ENCODE data around the gene MORN3.

The MORN3 gene

GRCh38 chr12:121641343-121641630 is 28.2 kb downstream of the MORN3 start:
- no peak overlapping the region for H3K4me3 ChIP-seq (replicated peaks; ENCODE audit: insufficient read depth, low read length)
- no peak overlapping the region for H3K27ac ChIP-seq (replicated peaks)
- no peaks in the 10 kb centered on the region for H3K27me3 ChIP-seq (ENCODE audit: insufficient read depth, poor library complexity, severe bottlenecking)
- no peak for DNase-seq (ENCODE audit: low read depth in 1 of 2, low spot score in 1 of 2)
- TF ChIP-seq POLR2AphosphoS5 (IDR thresholded peaks at IDR 0.05; ENCODE audit: low read depth) (no peak), SPI1 (IDR thresholded peaks at IDR 0.05; ENCODE audit: borderline replicate concordance, low read depth) (no peak), GABPA (IDR thresholded peaks at IDR 0.05; ENCODE audit: low read depth) (no peak), CTCF (IDR thresholded peaks at IDR 0.05; ENCODE audit: insufficient read depth, low read length) (no peak), REST (IDR thresholded peaks at IDR 0.05; ENCODE audit: insufficient replicate concordance, low read depth) (no peak)

- no peaks in the 10 kb centered on the region for H3K27me3 ChIP-seq (ENCODE audit: insufficient read depth, poor library complexity, severe bottlenecking)
- DNase-seq (ENCODE audit: low read depth in 1 of 2, low spot score in 1 of 2) = no peak
- H3K4me3 ChIP-seq (replicated peaks; ENCODE audit: insufficient read depth, low read length) = no peak overlapping the region
- no peak for TF ChIP-seq CTCF (IDR thresholded peaks at IDR 0.05; ENCODE audit: insufficient read depth, low read length)
- TF ChIP-seq POLR2AphosphoS5 (IDR thresholded peaks at IDR 0.05; ENCODE audit: low read depth) = peak; percentile 21; the same call in 1 of the 2 replicates
- H3K27ac ChIP-seq (replicated peaks) = peak overlapping the region; percentile 75
Measured at GRCh38 chr12:121638298-121639202, 30.9 kb downstream of the MORN3 start.

- no peak for TF ChIP-seq CTCF (IDR thresholded peaks at IDR 0.05; ENCODE audit: insufficient read depth, low read length)
- 0 out of 2 replicates have a peak, but pooled peaks have one; percentile 53 for TF ChIP-seq GABPA (IDR thresholded peaks at IDR 0.05; ENCODE audit: low read depth)
- TF ChIP-seq SPI1 (IDR thresholded peaks at IDR 0.05; ENCODE audit: borderline replicate concordance, low read depth) = peak; percentile 97
- TF ChIP-seq POLR2AphosphoS5 (IDR thresholded peaks at IDR 0.05; ENCODE audit: low read depth) = peak; percentile 53
- no peak for TF ChIP-seq REST (IDR thresholded peaks at IDR 0.05; ENCODE audit: insufficient replicate concordance, low read depth)
- DNase-seq (ENCODE audit: low read depth in 1 of 2, low spot score in 1 of 2) = peak in 1 of 2 experiments; percentile 86
- Histone ChIP-seq H3K27ac (replicated peaks) (peak overlapping the region; percentile 75), H3K27me3 (ENCODE audit: insufficient read depth, poor library complexity, severe bottlenecking) (no peaks in the 10 kb centered on the region), H3K4me3 (replicated peaks; ENCODE audit: insufficient read depth, low read length) (no peak overlapping the region)
Measured at GRCh38 chr12:121637231-121637914, 32.1 kb downstream of the MORN3 start.

Measured in HL-60 (cell line).